HG03196 (cell line): Measurements from ENCODE around the gene FCHSD1.
"Not testable (repeated sequence)": the region's sequence is repeated elsewhere in the genome, so short reads cannot be mapped to it uniquely, and the experiment has no call there.

Source experiments
- ATAC-seq: cut with Tn5 transposase; IDR thresholded peaks from one replicate; pipeline ENCODE4 v1.9.1; 2021; ENCODE audit not compliant: unreplicated experiment

The FCHSD1 gene

GRCh38 chr5:141618030-141618803 is 33.0 kb downstream of the FCHSD1 start:
- ATAC-seq: peak; percentile 19

- ATAC-seq: no peak
These were observed 33.6 kb downstream of the FCHSD1 start for GRCh38 chr5:141617682-141618029.

- no peak for ATAC-seq
These were observed 34.1 kb downstream of the FCHSD1 start for GRCh38 chr5:141617128-141617527.

GRCh38 chr5:141615991-141616720 is 35.1 kb downstream of the FCHSD1 start:
- ATAC-seq: no peak

- ATAC-seq: no peak
These were observed 37.9 kb downstream of the FCHSD1 start for GRCh38 chr5:141613344-141613743.

GRCh38 chr5:141611289-141611688 is 39.9 kb downstream of the FCHSD1 start:
- no peak for ATAC-seq

GRCh38 chr5:141609921-141610320 is 41.3 kb downstream of the FCHSD1 start:
- not testable (repeated sequence) for ATAC-seq

- no peak for ATAC-seq
These were observed 42.2 kb downstream of the FCHSD1 start for GRCh38 chr5:141609044-141609443.

GRCh38 chr5:141608557-141608956 is 42.7 kb downstream of the FCHSD1 start:
- no peak for ATAC-seq

GRCh38 chr5:141608046-141608445 is 43.2 kb downstream of the FCHSD1 start:
- no peak for ATAC-seq

- peak; percentile 92 for ATAC-seq
These were observed 45.5 kb downstream of the FCHSD1 start for GRCh38 chr5:141605523-141606277.

GRCh38 chr5:141603923-141604717 is 47.1 kb downstream of the FCHSD1 start:
- no peak for ATAC-seq

- ATAC-seq: no peak
These were observed 48.6 kb downstream of the FCHSD1 start for GRCh38 chr5:141602606-141603005.

- no peak for ATAC-seq
These were observed 52.5 kb downstream of the FCHSD1 start for GRCh38 chr5:141598391-141599345.

GRCh38 chr5:141597814-141598213 is 53.4 kb downstream of the FCHSD1 start:
- no peak for ATAC-seq

GRCh38 chr5:141597394-141597793 is 53.8 kb downstream of the FCHSD1 start:
- ATAC-seq: no peak

GRCh38 chr5:141596867-141597266 is 54.4 kb downstream of the FCHSD1 start:
- ATAC-seq: no peak

GRCh38 chr5:141590127-141590526 is 61.1 kb downstream of the FCHSD1 start:
- ATAC-seq: no peak
